Mesodermal cell (in vitro differentiated cells): Measurements from ENCODE around the gene KL.

Experiments used
- H3K27ac ChIP-seq: 2 replicates; pipeline ENCODE4 v1.7.0; 2013; ENCODE audit warnings: mild to moderate bottlenecking, low read depth, low read length, moderate library complexity; ENCODE audit not compliant: severe bottlenecking
- H3K36me3 ChIP-seq: 2 replicates; pipeline ENCODE4 v1.7.1; 2013; ENCODE audit warnings: mild to moderate bottlenecking, low read length, moderate library complexity; ENCODE audit not compliant: control insufficient read depth, insufficient read depth
- H3K4me1 ChIP-seq: one replicate; pipeline ENCODE4 v1.7.1; 2013; ENCODE audit warnings: mild to moderate bottlenecking, low read length; ENCODE audit not compliant: insufficient read depth, control insufficient read depth, poor library complexity, severe bottlenecking
- H3K4me3 ChIP-seq: 2 replicates; pipeline ENCODE4 v1.7.0; 2013; ENCODE audit warnings: low read length, control low read depth, mild to moderate bottlenecking; ENCODE audit not compliant: insufficient read depth, poor library complexity, severe bottlenecking; ENCODE audit errors: extremely low read depth
- H3K9me3 ChIP-seq: 2 replicates; pipeline ENCODE4 v1.7.1; 2013; ENCODE audit warnings: mild to moderate bottlenecking, low read length, moderate library complexity; ENCODE audit not compliant: control insufficient read depth
- WGBS, 2 experiments: methylation state at CpG; one replicate each; pipeline ENCODE4 v1.1.5; 2013; ENCODE audit warnings: missing lambda C conversion rate in 2 of 2; ENCODE audit not compliant: insufficient coverage in 2 of 2; 5-methylcytosine and 5-hydroxymethylcytosine counted together

KL gene

GRCh38 chr13:32984857-32985626, 31.2 kb upstream of the KL start:
- Histone ChIP-seq H3K4me3 (no peak overlapping the region), H3K27ac (no peak overlapping the region), H3K9me3 (no peaks in the 10 kb centered on the region), H3K4me1 (no peaks in the 10 kb centered on the region), H3K36me3 (no peaks in the 10 kb centered on the region)
- 85 to 89% methylated on average over 8 to 9 of the region's 10 CpGs for WGBS, 2 experiments

GRCh38 chr13:32986552-32986951, 29.7 kb upstream of the KL start:
- Histone ChIP-seq H3K36me3 (no peaks in the 10 kb centered on the region), H3K27ac (no peak overlapping the region), H3K4me1 (no peaks in the 10 kb centered on the region), H3K4me3 (no peak overlapping the region), H3K9me3 (no peaks in the 10 kb centered on the region)
- WGBS, 2 experiments, result 89 to 92% methylated on average over 4 to 7 of the region's 8 CpGs

- Histone ChIP-seq H3K27ac (no peak overlapping the region), H3K4me1 (no peaks in the 10 kb centered on the region), H3K9me3 (no peaks in the 10 kb centered on the region), H3K4me3 (no peak overlapping the region), H3K36me3 (no peaks in the 10 kb centered on the region)
- WGBS, 2 experiments, result 100% methylated on average over 1 of the region's 1 CpG; no CpG with 5 or more reads in 1 of the 2 experiments
These were observed 28.8 kb upstream of the KL start for GRCh38 chr13:32987462-32987861.

GRCh38 chr13:32988608-32989289, 27.5 kb upstream of the KL start:
- Histone ChIP-seq H3K9me3 (no peaks in the 10 kb centered on the region), H3K27ac (no peak overlapping the region), H3K4me1 (no peaks in the 10 kb centered on the region), H3K36me3 (no peaks in the 10 kb centered on the region), H3K4me3 (no peak overlapping the region)
- 85 to 96% methylated on average over 6 to 7 of the region's 8 CpGs for WGBS, 2 experiments

GRCh38 chr13:32989290-32989667, 26.9 kb upstream of the KL start:
- H3K4me3 ChIP-seq, result no peak overlapping the region
- no peaks in the 10 kb centered on the region for H3K9me3 ChIP-seq
- H3K36me3 ChIP-seq, result no peaks in the 10 kb centered on the region
- 68 to 90% methylated on average over 2 to 3 of the region's 3 CpGs for WGBS, 2 experiments
- no peaks in the 10 kb centered on the region for H3K4me1 ChIP-seq
- H3K27ac ChIP-seq, result no peak overlapping the region

GRCh38 chr13:32989942-32990341, 26.3 kb upstream of the KL start:
- no CpG with 5 or more reads among the region's 3 CpGs for WGBS, 2 experiments
- Histone ChIP-seq H3K36me3 (no peaks in the 10 kb centered on the region), H3K4me3 (no peak overlapping the region), H3K9me3 (no peaks in the 10 kb centered on the region), H3K4me1 (no peaks in the 10 kb centered on the region), H3K27ac (no peak overlapping the region)

GRCh38 chr13:32993145-32993544, 23.1 kb upstream of the KL start:
- Histone ChIP-seq H3K27ac (no peak overlapping the region), H3K36me3 (no peaks in the 10 kb centered on the region), H3K4me3 (no peak overlapping the region), H3K9me3 (no peaks in the 10 kb centered on the region), H3K4me1 (no peaks in the 10 kb centered on the region)
- WGBS, 2 experiments, result 72 to 78% methylated on average over 4 of the region's 8 CpGs

GRCh38 chr13:32997399-32997798, 18.8 kb upstream of the KL start:
- WGBS, 2 experiments, result 80 to 83% methylated on average over 1 of the region's 2 CpGs
- H3K9me3 ChIP-seq, result no peaks in the 10 kb centered on the region
- H3K4me1 ChIP-seq, result no peaks in the 10 kb centered on the region
- H3K27ac ChIP-seq, result no peak overlapping the region
- no peak overlapping the region for H3K4me3 ChIP-seq
- no peaks in the 10 kb centered on the region for H3K36me3 ChIP-seq

GRCh38 chr13:32998966-32999365, 17.3 kb upstream of the KL start:
- Histone ChIP-seq H3K4me3 (no peak overlapping the region), H3K36me3 (no peaks in the 10 kb centered on the region), H3K4me1 (no peaks in the 10 kb centered on the region), H3K27ac (no peak overlapping the region), H3K9me3 (no peaks in the 10 kb centered on the region)
- 90 to 95% methylated on average over 5 of the region's 5 CpGs for WGBS, 2 experiments

- Histone ChIP-seq H3K9me3 (no peaks in the 10 kb centered on the region), H3K36me3 (no peaks in the 10 kb centered on the region), H3K4me3 (no peak overlapping the region), H3K4me1 (no peaks in the 10 kb centered on the region), H3K27ac (no peak overlapping the region)
- 100% methylated on average over 1 of the region's 1 CpG; no CpG with 5 or more reads in 1 of the 2 experiments for WGBS, 2 experiments
These were observed 15.9 kb upstream of the KL start for GRCh38 chr13:33000365-33000764.

- H3K36me3 ChIP-seq, result no peaks in the 10 kb centered on the region
- no peaks in the 10 kb centered on the region for H3K4me1 ChIP-seq
- no peak overlapping the region for H3K4me3 ChIP-seq
- WGBS, 2 experiments, result 100% methylated on average over 1 of the region's 2 CpGs
- H3K9me3 ChIP-seq, result peaks cover 12% of the 10 kb centered on the region
- no peak overlapping the region for H3K27ac ChIP-seq
These were observed 12.7 kb upstream of the KL start for GRCh38 chr13:33003458-33004019.
